ENCODE measurements around the gene CAMK2A. TPM values are rescaled to one million over a fixed set of nuclear protein-coding genes. Genes with fewer than 3 reads are reported as not detected.

The CAMK2A gene
- total RNA-seq, 2 donors from 2014 or later = 4.9 to 18.2 TPM

- DNase-seq (ENCODE audit: low spot score) = no peak
- Histone ChIP-seq H3K36me3 (no peaks in the 10 kb centered on the region), H3K27me3 (no peaks in the 10 kb centered on the region), H3K27ac (no peak overlapping the region), H3K4me1 (peaks cover 0 to 2% of the 10 kb centered on the region in 2 donors), H3K4me3 (no peak overlapping the region), H3K9me3 (no peaks in the 10 kb centered on the region)
- no peak for TF ChIP-seq CTCF (IDR thresholded peaks at IDR 0.05)
Measured at GRCh38 chr5:150325426-150325825, 35.9 kb upstream of the CAMK2A start.

GRCh38 chr5:150323819-150324218, 34.2 kb upstream of the CAMK2A start:
- Histone ChIP-seq H3K4me1 (peaks cover 0 to 12% of the 10 kb centered on the region in 2 donors), H3K4me3 (no peak overlapping the region), H3K36me3 (no peaks in the 10 kb centered on the region), H3K27me3 (no peaks in the 10 kb centered on the region), H3K27ac (no peak overlapping the region), H3K9me3 (no peaks in the 10 kb centered on the region)
- no peak for DNase-seq (ENCODE audit: low spot score)
- TF ChIP-seq CTCF (IDR thresholded peaks at IDR 0.05) = no peak

- Histone ChIP-seq H3K9me3 (no peaks in the 10 kb centered on the region), H3K27me3 (no peaks in the 10 kb centered on the region), H3K36me3 (no peaks in the 10 kb centered on the region), H3K4me1 (peaks cover 0 to 12% of the 10 kb centered on the region in 2 donors), H3K27ac (no peak overlapping the region), H3K4me3 (no peak overlapping the region)
- TF ChIP-seq CTCF (IDR thresholded peaks at IDR 0.05) = no peak
- DNase-seq (ENCODE audit: low spot score) = no peak
Measured at GRCh38 chr5:150323092-150323491, 33.5 kb upstream of the CAMK2A start.

GRCh38 chr5:150322202-150322601, 32.6 kb upstream of the CAMK2A start:
- Histone ChIP-seq H3K4me1 (peaks cover 0 to 12% of the 10 kb centered on the region in 2 donors), H3K4me3 (no peak overlapping the region), H3K36me3 (no peaks in the 10 kb centered on the region), H3K27me3 (no peaks in the 10 kb centered on the region), H3K9me3 (no peaks in the 10 kb centered on the region), H3K27ac (no peak overlapping the region)
- no peak for TF ChIP-seq CTCF (IDR thresholded peaks at IDR 0.05)
- no peak for DNase-seq (ENCODE audit: low spot score)

GRCh38 chr5:150321784-150322183, 32.2 kb upstream of the CAMK2A start:
- DNase-seq (ENCODE audit: low spot score) = no peak
- H3K36me3 ChIP-seq = no peaks in the 10 kb centered on the region

More at GRCh38 chr5:150321784-150322183, 32.2 kb upstream of the CAMK2A start:
- no peaks in the 10 kb centered on the region for H3K27me3 ChIP-seq
- no peaks in the 10 kb centered on the region for H3K9me3 ChIP-seq
- H3K27ac ChIP-seq = no peak overlapping the region
- peaks cover 0 to 12% of the 10 kb centered on the region in 2 donors for H3K4me1 ChIP-seq
- no peak for TF ChIP-seq CTCF (IDR thresholded peaks at IDR 0.05)
- no peak overlapping the region for H3K4me3 ChIP-seq
